GM12891 (cell line): ENCODE data around the gene RTCA.
"Not testable (repeated sequence)": the region's sequence is repeated elsewhere in the genome, so short reads cannot be mapped to it uniquely, and the experiment has no call there.

Experiments
- DNase-seq: peaks from one replicate; pipeline ENCODE4 v3.0.0; 2011; ENCODE audit warnings: low spot score; ENCODE audit not compliant: insufficient read length
- FAIRE-seq: peaks from 2 replicates; lab custom pipeline; 2011; peaks lifted over from hg19 to GRCh38; lab: Jason Lieb, UNC
- PAX5 ChIP-seq: IDR thresholded peaks from 2 replicates; pipeline ENCODE4 v1.6.1; 2011; ENCODE audit warnings: low read length, moderate library complexity, mild to moderate bottlenecking; ENCODE audit not compliant: insufficient read depth, severe bottlenecking
- POLR2A ChIP-seq: IDR thresholded peaks from 2 replicates; pipeline ENCODE4 v1.6.1; 2011; ENCODE audit warnings: low read depth, low read length, control low read depth
- POLR2AphosphoS5 ChIP-seq: IDR thresholded peaks from 2 replicates; pipeline ENCODE4 v1.6.1; 2011; ENCODE audit warnings: low read depth, low read length, control low read depth
- POU2F2 ChIP-seq: IDR thresholded peaks from 2 replicates; pipeline ENCODE4 v1.6.1; 2011; ENCODE audit warnings: low read depth, mild to moderate bottlenecking, control low read depth, low read length, moderate library complexity
- SPI1 ChIP-seq: IDR thresholded peaks from 2 replicates; pipeline ENCODE4 v1.6.1; 2011; ENCODE audit warnings: low read depth, low read length, control low read depth
- TAF1 ChIP-seq: IDR thresholded peaks from 2 replicates; pipeline ENCODE4 v1.6.1; 2011; ENCODE audit warnings: low read depth, low read length, control low read depth

RTCA gene

DNA sequence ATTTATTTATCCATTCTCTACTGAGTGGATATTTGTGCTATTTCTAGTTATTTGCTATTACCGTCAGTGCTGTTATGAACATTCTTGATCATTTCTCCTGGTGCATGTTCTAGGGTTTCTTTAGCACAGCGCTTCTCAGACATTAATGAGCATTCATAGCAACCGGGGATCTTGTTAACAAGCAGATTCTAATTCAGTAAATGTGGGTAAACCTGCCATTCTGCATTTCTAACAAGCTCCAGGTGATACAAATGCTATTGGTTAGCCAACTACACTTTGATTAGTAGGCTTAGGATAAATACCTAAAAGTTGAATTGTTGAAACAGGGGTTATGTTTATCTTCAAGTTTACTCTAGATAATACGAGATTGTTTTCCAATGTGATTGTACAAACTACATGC is 13.1 kb upstream of the RTCA start:
- DNase-seq: no peak
- no peak for FAIRE-seq
- TF ChIP-seq POU2F2 (no peak), POLR2AphosphoS5 (no peak), SPI1 (no peak), TAF1 (no peak), POLR2A (no peak), PAX5 (no peak)

DNA sequence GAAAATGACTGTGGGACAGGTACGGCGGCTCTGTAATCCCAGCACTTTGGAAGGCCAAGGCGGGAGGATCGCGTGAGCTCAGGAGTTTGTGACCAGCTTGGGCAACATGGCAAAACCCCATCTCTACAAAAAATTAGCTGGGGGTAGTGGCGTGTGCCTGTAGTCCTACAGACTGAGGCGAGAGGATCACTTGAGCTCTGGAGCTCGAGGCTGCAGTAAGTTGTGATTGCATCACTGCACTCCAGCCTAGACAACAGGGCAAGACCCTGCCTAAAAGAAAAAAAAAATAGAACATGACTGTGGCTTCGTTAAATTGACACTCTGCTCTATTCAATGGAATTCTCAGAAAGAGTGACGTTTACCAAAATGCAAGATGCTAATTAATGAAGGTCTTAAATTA is 12.5 kb upstream of the RTCA start:
- TF ChIP-seq TAF1 (no peak), PAX5 (no peak), POU2F2 (no peak), SPI1 (no peak), POLR2A (no peak), POLR2AphosphoS5 (no peak)
- FAIRE-seq (no peak), DNase-seq (no peak)

DNA sequence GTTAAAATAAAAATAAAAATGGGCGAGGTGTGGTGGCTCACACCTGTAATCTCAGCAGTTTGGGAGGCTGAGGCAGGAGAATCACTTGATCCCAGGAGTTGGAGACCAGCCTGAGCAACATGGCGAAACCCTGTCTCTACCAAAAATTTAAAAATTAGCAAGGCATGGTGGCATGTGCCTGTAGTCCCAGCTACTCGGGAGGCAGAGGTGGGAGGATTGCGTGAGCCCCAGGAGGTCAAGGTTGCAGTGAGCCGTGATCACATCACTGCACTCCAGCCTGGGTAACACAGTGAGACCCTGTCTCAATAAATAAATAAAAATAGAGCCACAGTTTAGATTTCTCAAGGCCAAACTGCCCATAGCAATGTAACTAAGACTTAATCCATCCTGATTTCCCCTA is 9.7 kb upstream of the RTCA start:
- FAIRE-seq, DNase-seq: not testable (repeated sequence)

DNA sequence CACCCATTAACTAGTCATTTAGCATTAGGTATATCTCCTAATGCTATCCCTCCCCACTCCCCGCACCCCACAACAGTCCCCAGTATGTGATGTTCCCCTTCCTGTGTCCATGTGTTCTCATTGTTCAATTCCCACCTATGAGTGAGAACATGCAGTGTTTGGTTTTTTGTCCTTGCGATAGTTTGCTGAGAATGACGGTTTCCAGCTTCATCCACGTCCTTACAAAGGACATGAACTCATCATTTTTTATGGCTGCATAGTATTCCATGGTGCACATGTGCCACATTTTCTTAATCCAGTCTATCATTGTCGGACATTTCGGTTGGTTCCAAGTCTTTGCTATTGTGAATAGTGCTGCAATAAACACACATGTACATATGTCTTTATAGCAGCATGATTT is 7.6 kb upstream of the RTCA start:
- not testable (repeated sequence) for FAIRE-seq, DNase-seq

DNA sequence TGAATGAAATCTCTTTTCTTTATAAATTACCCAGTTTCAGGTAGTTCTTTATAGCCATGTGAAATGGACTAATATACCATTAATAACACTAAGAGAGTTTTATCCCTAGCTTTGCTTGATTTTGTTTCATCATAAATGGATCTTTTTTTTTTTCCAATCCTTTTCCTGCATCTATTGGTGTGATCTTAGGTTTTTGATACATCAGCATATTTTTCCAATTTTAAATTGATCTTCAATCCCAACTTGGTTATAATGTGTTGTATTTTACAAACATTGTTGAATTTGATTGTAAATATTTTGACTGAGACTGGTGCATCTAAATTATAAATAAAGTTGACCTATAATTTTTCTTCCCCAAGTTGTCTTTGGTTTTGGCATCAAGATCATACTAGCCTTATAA is 4.3 kb upstream of the RTCA start:
- TF ChIP-seq SPI1 (no peak), TAF1 (no peak), PAX5 (no peak), POLR2A (no peak), POU2F2 (no peak), POLR2AphosphoS5 (no peak)

DNA sequence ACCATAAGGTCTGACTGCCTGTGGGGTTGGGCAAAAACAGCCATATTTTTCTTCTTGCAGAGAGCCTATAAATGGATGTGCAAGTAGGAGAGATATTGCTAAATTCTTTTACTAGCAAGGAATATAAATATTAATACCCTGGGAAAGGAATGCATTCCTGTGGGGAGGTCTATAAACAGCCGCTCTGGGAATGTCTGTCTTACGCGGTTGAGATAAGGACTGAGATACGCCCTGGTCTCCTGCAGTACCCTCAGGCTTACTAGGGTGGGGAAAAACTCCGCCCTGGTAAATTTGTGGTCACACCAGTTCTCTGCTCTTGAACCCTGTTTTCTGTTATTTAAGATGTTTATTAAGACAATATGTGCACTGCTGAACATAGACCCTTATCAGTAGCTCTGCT is 1.9 kb upstream of the RTCA start:
- not testable (repeated sequence) for FAIRE-seq

More for the DNA sequence above, 4.3 kb upstream of the RTCA start:
- DNase-seq: no peak
- no peak for FAIRE-seq

DNA sequence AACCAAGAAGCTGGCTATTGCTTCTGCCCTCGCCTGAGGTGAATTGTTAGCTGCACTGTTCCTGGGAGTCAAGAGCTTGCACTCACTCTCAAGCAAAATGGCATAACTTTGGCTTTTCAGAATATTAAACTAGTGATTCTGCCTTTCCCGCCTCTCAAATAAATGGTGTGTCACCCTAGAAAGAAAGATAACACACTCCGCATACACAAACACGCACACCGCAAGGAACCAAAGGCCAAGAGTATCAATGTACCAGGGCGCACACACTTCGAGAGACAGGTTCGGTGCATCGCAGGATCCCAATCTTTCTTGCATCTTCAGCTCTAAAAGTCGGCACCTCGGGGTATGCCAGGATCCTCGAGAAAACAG is 470 bp upstream of the RTCA start:
- TF ChIP-seq POLR2AphosphoS5 (no peak), POLR2A (no peak), POU2F2 (no peak), SPI1 (no peak), PAX5 (no peak), TAF1 (no peak)
- no peak for FAIRE-seq
- no peak for DNase-seq

More for the DNA sequence above, 1.9 kb upstream of the RTCA start:
- DNase-seq: not testable (repeated sequence)

DNA sequence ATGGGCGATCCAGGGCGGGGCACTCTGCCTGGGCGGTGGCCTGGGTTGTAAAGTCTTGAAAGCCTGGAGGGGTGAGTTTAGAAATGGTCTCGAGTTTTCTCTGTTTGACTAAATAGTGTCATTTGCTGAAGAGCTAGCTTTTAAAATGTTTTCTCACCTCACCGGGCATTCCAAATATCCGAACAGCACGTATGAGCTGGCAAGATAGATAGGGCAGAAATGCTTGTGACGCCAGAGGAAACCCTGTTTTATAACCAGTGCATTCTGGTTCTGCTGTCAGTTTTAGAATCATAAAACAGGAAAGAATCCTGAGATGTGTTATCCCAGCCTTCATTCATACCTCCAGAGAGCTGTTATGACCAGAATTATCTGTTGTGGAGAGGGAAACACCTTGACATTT is 725 bp downstream of the RTCA start:
- FAIRE-seq (no peak), DNase-seq (no peak)

DNA sequence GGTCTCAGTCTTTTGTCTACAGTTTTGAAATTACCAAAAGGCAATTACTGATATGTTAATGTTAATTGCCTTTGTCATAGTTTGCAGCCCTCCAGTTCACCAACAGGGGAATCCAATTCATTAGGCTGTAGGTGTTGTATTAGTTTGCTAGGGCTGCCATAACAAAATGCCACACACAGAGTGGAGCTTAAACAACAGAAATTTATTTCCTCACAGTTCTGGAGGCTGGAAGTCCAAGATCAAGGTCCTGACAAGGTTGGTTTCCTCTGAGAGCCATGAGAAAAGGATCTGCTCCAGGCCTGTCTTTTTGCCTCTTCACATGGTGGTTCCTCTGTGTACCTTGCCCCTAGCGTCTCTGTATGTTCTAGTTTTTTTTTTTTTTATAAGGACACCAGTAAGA is 1.3 kb downstream of the RTCA start:
- no peak for FAIRE-seq
- TF ChIP-seq SPI1 (no peak), TAF1 (no peak)
- no peak for DNase-seq

More for the DNA sequence above, 725 bp downstream of the RTCA start:
- TF ChIP-seq SPI1: no peak
- TF ChIP-seq PAX5: no peak
- no peak for TF ChIP-seq TAF1
- TF ChIP-seq POLR2A: no peak
- no peak for TF ChIP-seq POU2F2
- TF ChIP-seq POLR2AphosphoS5: no peak

DNA sequence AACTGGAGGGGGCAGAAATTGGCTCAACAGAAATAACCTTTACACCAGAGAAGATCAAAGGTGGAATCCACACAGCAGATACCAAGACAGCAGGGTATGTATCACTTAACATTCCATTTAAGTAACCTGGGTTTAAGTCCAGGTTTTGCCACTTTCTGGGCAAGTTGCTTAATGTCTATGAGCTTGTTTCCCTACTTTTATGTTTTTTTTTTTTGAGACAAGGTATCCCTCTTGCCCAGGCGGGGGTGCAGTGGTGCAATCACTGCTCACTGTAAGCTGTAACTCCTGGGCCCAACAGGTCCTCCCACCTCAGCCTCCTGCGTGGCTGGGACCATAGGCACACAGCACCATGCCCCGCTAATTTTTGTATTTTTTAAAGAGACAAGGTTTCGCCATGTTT is 2.2 kb downstream of the RTCA start:
- TF ChIP-seq TAF1 (no peak), PAX5 (no peak), POU2F2 (no peak), SPI1 (no peak), POLR2AphosphoS5 (no peak), POLR2A (no peak)
- FAIRE-seq (no peak), DNase-seq (no peak)

DNA sequence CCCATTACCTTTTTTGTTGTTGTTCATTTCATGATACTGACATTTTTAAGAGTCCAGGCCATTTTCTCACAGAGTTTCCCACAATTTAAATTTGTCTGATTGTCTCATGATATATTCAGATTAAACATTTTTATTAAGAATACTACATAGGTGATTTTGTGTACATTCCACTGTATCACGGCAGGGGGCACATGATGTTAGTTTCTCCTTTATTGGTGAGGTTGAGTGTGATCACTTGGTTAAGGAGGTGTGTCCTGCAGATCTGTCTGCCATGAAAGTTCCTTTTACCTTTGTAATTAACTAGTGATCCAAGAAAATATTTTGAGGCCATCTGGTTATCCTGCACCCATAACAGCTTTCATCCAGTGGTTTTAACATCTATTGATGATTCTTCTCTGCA is 11.8 kb downstream of the RTCA start:
- DNase-seq (no peak), FAIRE-seq (no peak)
- TF ChIP-seq PAX5 (no peak), POU2F2 (no peak), POLR2A (no peak), POLR2AphosphoS5 (no peak), TAF1 (no peak), SPI1 (no peak)
